Activated gamma-delta T cell (primary cell): Measurements from ENCODE around the gene DVL3.
"Not testable (repeated sequence)": the region's sequence is repeated elsewhere in the genome, so short reads cannot be mapped to it uniquely, and the experiment has no call there.

ENCODE experiments used
- DNase-seq: peaks from one replicate; lab custom pipeline; 2025; lab: John Stamatoyannopoulos, UW
- total RNA-seq, 2 donors: gene quantifications; one replicate each; lab custom pipeline; 2026; lab: John Stamatoyannopoulos, UW

Gene DVL3
- total RNA-seq, result 52.4 to 58.4 reads per million in 2 donors

DNA sequence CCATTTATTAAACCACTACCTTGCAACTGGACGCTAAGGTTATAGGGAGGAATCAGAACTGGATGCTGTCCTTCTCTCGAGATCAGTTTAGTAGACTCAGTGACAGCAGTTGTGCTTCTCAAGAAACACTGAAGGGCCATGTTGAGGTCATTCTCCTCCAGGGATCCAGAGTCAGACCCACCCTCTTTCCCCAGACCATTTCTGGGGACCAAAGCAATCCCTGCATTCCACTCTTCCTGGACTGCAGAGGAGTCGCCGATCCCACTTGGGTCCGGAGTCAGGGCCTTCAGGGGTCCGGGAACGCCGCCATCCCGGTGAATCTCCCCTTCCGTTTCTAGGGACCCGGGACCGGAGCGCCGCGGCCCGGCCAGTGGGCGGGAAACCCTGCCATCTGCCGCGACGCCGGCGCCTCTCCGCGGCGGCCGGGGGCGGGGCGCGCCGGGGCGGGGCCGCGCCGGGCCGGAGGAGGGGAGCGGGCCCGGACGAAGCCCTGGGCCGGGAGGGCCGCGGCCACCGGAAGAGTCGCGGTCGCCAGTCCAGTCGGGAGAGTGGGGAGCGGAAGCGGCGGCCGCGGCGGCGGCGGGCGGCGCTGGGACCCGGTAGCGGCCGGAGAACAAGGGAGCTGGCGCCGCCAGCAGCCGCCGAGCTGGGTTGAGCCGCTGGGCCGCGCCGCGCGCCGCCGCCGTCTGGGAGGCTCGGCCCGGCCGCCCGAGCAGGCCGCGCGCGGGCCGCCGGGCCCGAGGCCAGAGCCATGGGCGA lies at the start of gene DVL3:
TSS of gene DVL3 (plus strand) at position 493 of the 759 bp plus-strand sequence. CDS start at position 752, 259 bp downstream.
- peak; percentile 37 for DNase-seq

- DNase-seq, result no peak
These were observed 44.9 kb upstream of the DVL3 start for GRCh38 chr3:184110316-184110725.

- no peak for DNase-seq
These were observed 39.2 kb upstream of the DVL3 start for GRCh38 chr3:184116017-184116416.

DNA sequence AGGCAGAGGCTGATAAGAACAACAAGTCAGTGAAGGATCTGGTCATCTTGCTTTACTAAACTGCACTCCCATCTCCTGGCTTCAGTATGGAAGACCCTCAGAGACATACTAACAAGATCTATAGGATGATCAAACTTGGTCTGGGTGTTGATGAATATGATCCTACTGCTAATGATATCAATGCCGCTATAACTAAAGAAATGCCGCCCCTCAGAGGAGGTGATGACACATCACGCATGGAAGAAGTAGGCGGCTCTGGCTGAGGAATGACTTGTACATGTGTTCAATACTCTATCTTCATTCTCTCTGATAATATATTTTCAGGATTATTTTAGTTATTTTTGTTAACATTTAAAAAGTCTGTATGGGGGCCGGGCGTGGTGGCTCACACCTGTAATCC lies 37.5 kb upstream of the DVL3 start:
- no peak for DNase-seq

GRCh38 chr3:184121031-184121430 lies 34.1 kb upstream of the DVL3 start:
- not testable (repeated sequence) for DNase-seq

GRCh38 chr3:184126006-184126405 lies 29.2 kb upstream of the DVL3 start:
- DNase-seq, result no peak

DNA sequence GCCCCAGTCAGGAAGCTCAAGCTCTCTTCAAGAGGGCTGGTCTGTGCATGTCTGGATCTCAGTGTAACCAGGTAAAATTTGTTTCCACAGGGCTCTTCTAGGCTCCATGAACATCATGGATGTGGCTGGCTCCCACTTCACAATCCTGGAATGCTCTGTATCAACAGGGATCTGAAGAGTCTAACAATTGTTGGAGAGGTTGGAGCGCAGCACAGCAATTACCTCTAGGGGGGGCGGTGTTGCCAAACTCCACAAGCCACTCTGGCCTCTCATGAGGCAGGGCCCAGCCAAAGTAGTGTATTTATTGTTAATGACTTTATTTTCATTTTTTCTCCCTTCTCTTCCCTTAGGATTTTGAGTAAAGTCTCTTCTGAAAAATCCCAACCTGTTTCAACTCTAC lies 26.2 kb upstream of the DVL3 start:
- no peak for DNase-seq

DNA sequence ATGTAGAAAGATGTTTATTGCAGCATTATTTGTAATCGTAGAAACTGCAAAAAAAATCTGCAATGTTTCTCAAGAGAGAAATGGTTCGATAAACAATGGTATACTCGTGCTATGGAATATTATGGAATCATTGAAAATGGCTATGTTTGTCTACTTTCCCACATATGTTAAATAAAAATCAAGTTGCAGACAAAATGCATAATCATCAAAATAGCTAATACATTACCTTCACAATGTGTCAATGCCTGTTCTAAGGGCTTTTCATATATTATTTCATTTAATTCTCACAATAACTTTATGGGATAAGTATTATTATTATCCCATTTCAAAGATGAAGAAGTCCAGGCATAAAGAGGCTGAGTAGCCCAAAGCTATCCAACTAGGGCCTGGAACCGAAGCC lies 22.2 kb upstream of the DVL3 start:
- no peak for DNase-seq

- DNase-seq, result peak; percentile 15
These were observed 21.1 kb upstream of the DVL3 start for GRCh38 chr3:184133840-184134745.

GRCh38 chr3:184134746-184135148 lies 20.4 kb upstream of the DVL3 start:
- DNase-seq, result no peak

DNA sequence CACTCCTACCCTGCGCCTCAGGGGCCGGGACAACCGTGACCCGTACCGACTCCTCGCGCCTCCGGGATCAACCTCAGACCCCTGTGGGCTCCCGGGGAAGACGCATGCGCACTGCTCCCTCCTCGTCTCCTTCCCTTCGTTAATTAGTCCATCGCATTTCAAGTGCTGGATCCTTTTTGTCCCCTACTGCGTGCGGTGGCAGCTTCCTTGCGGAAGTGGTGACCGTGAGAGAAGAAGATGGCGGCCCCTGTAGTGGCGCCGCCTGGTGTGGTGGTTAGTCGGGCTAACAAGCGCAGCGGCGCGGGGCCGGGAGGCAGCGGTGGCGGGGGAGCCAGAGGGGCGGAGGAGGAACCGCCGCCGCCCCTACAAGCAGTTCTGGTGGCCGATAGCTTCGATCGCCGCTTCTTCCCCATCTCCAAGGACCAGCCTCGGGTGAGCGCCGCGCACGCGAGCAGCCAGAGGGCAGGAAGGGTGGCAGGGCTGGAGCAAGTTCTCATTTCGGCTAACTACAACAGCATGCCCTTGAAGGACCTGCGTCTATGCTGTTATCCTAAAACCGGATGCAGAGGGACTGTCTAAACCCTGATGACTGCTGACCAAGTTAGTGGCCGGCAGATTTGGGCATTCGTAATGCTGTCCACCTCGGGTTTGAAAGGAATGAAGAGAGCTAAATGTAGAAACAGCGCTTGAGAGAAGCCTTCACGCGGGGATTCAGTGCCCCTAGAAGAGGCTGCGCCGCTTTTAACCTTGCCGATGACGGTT lies 19.8 kb upstream of the DVL3 start, which contains the start of gene EIF2B5:
TSS of gene EIF2B5 (plus strand) at position 210 of the 762 bp plus-strand sequence. CDS start at position 238, 28 bp downstream.
- DNase-seq, result peak; percentile 66

DNA sequence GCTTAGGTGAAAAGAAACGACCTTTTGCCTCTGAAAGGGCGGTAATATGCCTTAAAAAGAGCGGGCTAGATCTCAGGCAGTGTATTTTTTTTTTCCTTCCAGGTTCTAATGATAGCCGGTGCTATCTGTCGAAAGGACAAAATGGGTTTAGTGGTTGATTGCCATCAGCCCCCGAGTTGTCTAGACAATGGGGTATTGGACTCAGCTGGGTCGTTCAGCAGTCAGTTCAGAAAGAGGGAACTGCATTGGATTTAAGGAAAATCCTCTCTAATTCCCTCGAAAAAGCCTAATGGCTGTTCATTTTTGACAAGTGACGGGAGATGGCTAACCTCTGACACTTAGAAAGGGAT lies 19.3 kb upstream of the DVL3 start:
- DNase-seq, result no peak

- DNase-seq, result no peak
These were observed 14.7 kb upstream of the DVL3 start for GRCh38 chr3:184140436-184140835.

GRCh38 chr3:184142199-184142598 lies 13.0 kb upstream of the DVL3 start:
- DNase-seq, result no peak

DNA sequence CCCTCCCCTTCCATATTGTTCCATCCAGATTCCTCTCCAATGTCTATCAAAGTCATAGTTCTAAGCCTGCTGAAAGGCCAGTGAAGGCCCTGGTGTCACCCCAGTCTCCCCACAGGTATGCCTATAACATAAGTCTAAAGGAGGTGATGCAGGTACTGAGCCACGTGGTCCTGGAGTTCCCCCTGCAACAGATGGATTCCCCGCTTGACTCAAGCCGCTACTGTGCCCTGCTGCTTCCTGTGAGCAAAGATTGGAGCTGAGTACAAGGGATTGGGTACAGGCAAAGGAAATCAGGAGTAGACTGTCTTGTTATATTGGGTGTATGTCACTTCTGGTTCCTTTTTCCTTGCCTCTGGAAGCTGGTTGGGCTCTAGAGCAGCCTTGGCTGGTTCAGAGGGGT lies 11.8 kb upstream of the DVL3 start:
- DNase-seq, result no peak

- no peak for DNase-seq
These were observed 10.7 kb upstream of the DVL3 start for GRCh38 chr3:184144505-184144904.

DNA sequence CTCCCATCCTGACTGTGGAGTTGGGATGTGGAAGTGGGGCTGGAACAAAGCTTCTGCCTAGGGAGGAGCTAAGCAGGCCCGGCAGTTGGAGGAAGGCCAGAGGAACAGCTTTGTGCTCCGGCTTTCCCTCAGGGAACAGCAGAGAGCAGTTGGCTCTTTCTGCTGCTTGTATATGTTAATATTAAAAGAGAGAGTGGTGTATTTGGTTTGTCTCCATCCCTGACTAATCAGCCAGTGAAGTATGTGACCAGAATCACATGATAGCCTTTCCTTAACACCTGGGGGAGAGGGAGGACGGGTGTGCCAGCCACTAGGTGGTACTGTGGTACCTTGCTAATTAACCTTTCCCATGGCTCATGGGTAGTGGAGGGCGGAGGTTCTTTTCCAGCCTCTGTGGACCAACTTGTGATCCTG lies 10.1 kb upstream of the DVL3 start:
- no peak for DNase-seq

- DNase-seq, result no peak
These were observed 9.4 kb upstream of the DVL3 start for GRCh38 chr3:184145751-184146270.

DNA sequence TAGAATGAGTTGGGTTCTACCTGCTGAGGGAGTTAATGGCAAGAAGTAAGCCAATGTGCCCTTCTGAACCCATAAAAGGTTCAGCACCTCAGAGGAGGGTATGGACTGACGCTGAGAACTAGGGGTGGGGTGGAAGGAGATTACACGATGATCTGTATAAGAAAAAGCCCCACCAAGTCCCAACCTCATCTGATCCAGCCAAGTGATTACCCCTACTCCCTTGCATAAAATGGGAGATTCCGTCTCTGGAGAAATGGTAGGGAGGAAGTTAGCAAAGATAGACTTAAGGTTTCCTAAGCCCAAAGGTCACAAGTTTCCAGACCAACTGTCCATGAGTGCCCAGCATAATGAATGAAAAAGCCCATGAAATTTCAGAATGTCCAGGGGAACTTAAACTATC lies 7.1 kb upstream of the DVL3 start:
- DNase-seq, result no peak

DNA sequence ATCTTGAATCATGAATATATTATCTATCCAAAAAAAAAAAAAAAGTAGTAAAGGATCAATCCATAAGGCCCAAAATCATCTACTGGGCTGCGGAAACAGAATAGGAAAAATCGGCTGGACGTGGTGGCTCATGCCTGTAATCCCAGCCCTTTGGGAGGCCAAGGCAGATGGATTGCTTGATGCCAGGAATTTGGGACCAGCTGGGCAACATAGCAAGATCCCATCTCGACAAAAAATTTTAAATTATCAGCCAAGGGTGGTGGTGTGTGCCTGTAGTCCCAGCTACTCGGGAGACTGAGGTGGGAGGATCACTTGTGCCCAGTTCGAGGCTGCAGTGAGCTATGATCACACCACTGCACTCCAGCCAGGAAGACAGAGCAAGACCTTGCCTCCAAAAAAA lies 6.1 kb upstream of the DVL3 start:
- no peak for DNase-seq

- not testable (repeated sequence) for DNase-seq
These were observed 5.4 kb upstream of the DVL3 start for GRCh38 chr3:184149770-184150169.
